AG04450 (cell line): ENCODE results near the gene SYMPK. TPM values are rescaled to one million over a fixed set of nuclear protein-coding genes. Genes with fewer than 3 reads are reported as not detected.

Source experiments
- CTCF ChIA-PET: fragments of 300-600, 350-600 bp; formaldehyde crosslinking; extraction: SDS; loops from one replicate; lab custom pipeline; 2022; ENCODE audit warnings: antibody characterized with exemption, inconsistent platforms; lab: Charles Lee
- POLR2A ChIA-PET: fragments of 350-600 bp; formaldehyde crosslinking; extraction: SDS; loops from one replicate; lab custom pipeline; 2021; ENCODE audit warnings: antibody characterized with exemption, inconsistent platforms; lab: Yijun Ruan, JAX
- DNase-seq: peaks from one replicate; pipeline ENCODE4 v3.0.0-alpha.2; 2011; ENCODE audit warnings: low read depth, low spot score
- H3K27ac ChIP-seq: one replicate; pipeline ENCODE4 v1.5.1; 2012; ENCODE audit warnings: low read depth, low read length, control low read depth
- H3K27me3 ChIP-seq: one replicate; pipeline ENCODE4 v1.6.0; 2012; ENCODE audit warnings: low read length; ENCODE audit not compliant: control insufficient read depth, insufficient read depth
- H3K4me3 ChIP-seq: 2 replicates; pipeline ENCODE4 v1.5.1; 2011; ENCODE audit warnings: mild to moderate bottlenecking, low read depth, low read length, control low read depth
- H3K9me3 ChIP-seq: 2 replicates; pipeline ENCODE4 v1.5.1; 2012; ENCODE audit warnings: low read length; ENCODE audit not compliant: control insufficient read depth, insufficient read depth
- polyA plus RNA-seq: library from polyadenylated mRNA; depleted of rRNA; stranded (reverse); fragments of >200 nt; gene quantifications from 2 replicates; pipeline ENCODE4 v1.2.3, GENCODE V29; 2011
- TF ChIP-seq, protein P1 (sequence below): IDR thresholded peaks from 2 replicates; pipeline ENCODE4 v1.5.1; 2011; ENCODE audit warnings: low read depth, low read length, control low read depth, inconsistent platforms

The SYMPK gene
- polyA plus RNA-seq, 1 experiment, result 63.1 TPM

DNA sequence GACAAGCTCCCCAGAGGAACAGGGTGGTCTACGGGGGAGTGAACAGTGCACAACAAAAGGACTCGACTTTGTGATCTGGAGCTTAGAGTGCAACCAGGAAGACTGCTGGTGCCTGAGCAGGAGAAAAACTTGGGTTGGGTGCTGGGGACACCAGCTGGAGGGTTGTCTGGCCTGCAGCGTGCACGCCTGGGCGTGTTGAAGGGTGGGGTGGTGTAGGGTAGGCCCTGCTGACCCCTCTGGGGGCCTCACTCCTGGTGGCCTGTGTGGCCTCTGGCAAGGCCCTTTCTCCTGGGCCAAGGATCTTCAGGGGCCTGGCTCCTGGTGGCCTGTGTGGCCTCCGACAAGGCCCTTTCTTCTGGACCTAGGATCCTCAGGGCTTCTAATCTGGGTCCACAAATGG is 43.2 kb downstream of the SYMPK start:
- ChIA-PET POLR2A (interaction anchor here (1.4 kb wide), 1 partner anchor 8 kb away, joined by 4 read pairs; no protein-coding TSS in a partner anchor), CTCF (no interaction called here)
- Histone ChIP-seq H3K9me3 (no peaks in the 10 kb centered on the region; the same call in 1 of the 2 replicates), H3K27ac (no peak overlapping the region), H3K4me3 (no peak overlapping the region), H3K27me3 (no peaks in the 10 kb centered on the region)
- TF ChIP-seq, protein P1, sequence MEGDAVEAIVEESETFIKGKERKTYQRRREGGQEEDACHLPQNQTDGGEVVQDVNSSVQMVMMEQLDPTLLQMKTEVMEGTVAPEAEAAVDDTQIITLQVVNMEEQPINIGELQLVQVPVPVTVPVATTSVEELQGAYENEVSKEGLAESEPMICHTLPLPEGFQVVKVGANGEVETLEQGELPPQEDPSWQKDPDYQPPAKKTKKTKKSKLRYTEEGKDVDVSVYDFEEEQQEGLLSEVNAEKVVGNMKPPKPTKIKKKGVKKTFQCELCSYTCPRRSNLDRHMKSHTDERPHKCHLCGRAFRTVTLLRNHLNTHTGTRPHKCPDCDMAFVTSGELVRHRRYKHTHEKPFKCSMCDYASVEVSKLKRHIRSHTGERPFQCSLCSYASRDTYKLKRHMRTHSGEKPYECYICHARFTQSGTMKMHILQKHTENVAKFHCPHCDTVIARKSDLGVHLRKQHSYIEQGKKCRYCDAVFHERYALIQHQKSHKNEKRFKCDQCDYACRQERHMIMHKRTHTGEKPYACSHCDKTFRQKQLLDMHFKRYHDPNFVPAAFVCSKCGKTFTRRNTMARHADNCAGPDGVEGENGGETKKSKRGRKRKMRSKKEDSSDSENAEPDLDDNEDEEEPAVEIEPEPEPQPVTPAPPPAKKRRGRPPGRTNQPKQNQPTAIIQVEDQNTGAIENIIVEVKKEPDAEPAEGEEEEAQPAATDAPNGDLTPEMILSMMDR, result no peak
- DNase-seq, result no peak

DNA sequence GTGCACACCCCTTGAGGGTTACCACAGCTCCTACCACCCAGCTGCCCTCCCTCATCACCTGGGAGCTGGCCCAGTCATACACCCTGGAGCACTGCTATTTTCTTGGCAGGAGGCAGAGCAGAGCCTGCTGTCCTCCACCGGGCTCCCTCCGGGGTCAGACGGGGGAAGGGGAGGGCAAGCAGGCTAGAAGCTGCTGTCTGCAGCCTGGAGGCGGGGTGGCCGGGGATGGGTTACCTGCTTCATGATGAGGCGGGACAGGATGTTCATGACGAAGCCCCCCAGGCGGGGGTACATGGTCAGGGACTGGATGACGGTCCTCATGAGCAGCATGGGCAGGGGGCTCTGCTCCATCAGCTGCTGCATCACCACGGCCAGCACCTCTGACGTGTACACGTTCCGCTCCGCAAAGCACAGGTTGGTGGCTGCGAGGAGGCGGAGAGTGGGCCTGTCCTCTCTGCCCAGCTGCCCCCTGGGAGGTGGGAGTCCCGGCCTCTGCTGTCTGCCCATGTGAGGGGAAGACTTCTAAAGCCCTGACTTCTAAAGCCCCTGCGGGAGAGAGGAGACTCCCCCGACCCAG is 45.1 kb downstream of the SYMPK start:
- DNase-seq, result no peak
- ChIA-PET POLR2A (no interaction called here), CTCF (interaction anchor here (0.6 to 2.5 kb wide), 12 partner anchors 9 to 210 kb away, joined by 3 to 42 read pairs (median 5); no protein-coding TSS in a partner anchor)
- H3K4me3 ChIP-seq, result no peak overlapping the region
- no peaks in the 10 kb centered on the region for H3K27me3 ChIP-seq
- no peak overlapping the region for H3K27ac ChIP-seq
- no peaks in the 10 kb centered on the region; the same call in 1 of the 2 replicates for H3K9me3 ChIP-seq
- TF ChIP-seq, protein P1, result no peak

DNA sequence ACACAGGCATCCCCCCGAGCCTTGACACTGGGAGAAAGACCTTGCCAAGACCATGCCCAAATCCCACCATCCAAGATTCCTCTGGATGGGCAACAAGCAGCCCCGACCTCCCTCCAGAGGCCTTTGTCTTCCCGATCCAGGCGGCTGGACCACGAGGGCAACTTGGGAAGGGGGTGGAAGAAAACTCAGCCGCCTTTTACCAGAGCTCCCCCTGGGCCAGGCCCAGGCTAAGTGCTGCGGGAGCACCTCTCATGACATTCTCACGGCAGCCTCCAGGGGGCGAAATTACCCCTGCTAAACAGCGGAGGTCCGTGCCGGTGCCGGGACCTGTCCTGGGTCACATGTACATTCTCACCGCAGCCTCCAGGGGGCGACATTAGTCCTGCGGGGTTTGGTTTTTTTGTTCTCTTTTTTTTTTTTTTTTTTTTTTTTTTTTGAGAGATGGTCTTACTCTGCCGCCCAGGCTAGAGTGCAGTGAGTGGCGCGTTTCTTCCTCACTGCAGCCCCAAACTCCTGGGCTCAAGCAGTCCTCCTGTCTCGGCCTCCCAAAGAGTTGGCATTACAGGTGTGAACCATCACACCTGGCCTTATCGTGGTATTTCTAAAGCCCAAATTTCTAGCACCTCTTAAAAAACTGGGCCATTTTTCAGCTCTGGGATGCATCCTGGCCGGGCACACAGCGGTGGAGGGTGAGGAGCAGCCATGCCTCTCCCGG is 45.8 kb downstream of the SYMPK start:
- H3K27ac ChIP-seq, result no peak overlapping the region
- H3K27me3 ChIP-seq, result no peaks in the 10 kb centered on the region
- ChIA-PET CTCF (interaction anchor here (0.5 to 2.5 kb wide), 53 partner anchors 9 to 210 kb away, joined by 3 to 42 read pairs (median 4); partner anchors contain the start of genes DMPK, DMWD, FOXA3 and SIX5), POLR2A (interaction anchor here (0.6 to 1.0 kb wide), 3 partner anchors 8 to 215 kb away, joined by 3 to 9 read pairs (median 4); partner anchors contain the start of gene SIX5)
- H3K4me3 ChIP-seq, result no peak overlapping the region
- TF ChIP-seq, protein P1, result peak; percentile 94
- no peaks in the 10 kb centered on the region; the same call in 1 of the 2 replicates for H3K9me3 ChIP-seq
- DNase-seq, result peak; percentile 85

DNA sequence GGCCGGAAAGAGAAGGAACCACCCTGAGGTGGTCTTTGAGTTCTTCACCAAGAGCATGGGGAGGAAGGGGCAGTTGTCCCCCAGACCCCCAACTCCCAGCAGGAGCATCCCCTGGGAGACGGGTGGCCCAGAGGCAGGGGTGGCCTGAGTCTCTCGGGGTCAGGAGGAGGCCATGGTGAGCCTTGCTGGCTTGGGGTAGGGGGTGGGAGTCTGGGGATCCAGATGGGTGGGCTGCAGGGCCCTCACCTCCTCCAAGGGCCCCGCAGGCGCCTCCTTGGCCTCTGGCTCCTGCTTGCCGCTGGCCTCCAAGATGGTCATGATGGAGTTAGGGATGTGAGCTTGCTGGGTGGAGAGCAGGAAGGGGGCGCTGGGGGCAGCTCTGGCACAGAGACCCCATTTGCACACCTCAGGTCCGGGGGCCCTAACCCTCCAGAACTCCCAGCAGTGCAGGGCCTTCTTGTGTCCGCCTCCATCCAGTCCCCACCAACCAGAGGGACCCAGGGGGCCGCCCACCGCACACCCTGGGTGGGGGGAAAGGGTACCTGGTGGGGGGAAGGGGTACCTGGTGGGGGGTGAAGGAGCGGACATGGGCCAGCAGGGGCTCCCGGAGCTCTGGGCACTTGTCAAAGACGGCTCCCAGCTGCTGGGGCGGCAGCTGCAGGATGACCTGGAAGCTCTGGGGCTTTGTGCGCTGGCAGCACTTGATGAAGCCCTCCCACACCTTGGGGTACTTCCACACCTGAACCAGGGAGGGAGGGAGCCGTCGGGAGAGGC is 46.5 kb downstream of the SYMPK start:
- Histone ChIP-seq H3K4me3 (no peak overlapping the region), H3K9me3 (no peaks in the 10 kb centered on the region; the same call in 1 of the 2 replicates), H3K27ac (no peak overlapping the region), H3K27me3 (no peaks in the 10 kb centered on the region)
- TF ChIP-seq, protein P1, result no peak
- POLR2A ChIA-PET, result interaction anchor here (0.7 to 1.0 kb wide), 3 partner anchors 46 to 216 kb away, joined by 3 to 9 read pairs (median 4); partner anchors contain the start of gene SIX5
- DNase-seq, result no peak
- CTCF ChIA-PET, result interaction anchor here (0.5 to 2.5 kb wide), 48 partner anchors 9 to 210 kb away, joined by 3 to 42 read pairs (median 4); partner anchors contain the start of genes DMPK, DMWD, FOXA3 and SIX5
